ENCODE results near the gene SFXN1. TPM values are rescaled to one million over a fixed set of nuclear protein-coding genes. Genes with fewer than 3 reads are reported as not detected.
"Not testable (repeated sequence)": the region's sequence is repeated elsewhere in the genome, so short reads cannot be mapped to it uniquely, and the experiment has no call there.

SFXN1 gene
- total and polyA plus RNA-seq, 8 donors, result 4.3 to 18.1 (median 10.5) TPM

DNA sequence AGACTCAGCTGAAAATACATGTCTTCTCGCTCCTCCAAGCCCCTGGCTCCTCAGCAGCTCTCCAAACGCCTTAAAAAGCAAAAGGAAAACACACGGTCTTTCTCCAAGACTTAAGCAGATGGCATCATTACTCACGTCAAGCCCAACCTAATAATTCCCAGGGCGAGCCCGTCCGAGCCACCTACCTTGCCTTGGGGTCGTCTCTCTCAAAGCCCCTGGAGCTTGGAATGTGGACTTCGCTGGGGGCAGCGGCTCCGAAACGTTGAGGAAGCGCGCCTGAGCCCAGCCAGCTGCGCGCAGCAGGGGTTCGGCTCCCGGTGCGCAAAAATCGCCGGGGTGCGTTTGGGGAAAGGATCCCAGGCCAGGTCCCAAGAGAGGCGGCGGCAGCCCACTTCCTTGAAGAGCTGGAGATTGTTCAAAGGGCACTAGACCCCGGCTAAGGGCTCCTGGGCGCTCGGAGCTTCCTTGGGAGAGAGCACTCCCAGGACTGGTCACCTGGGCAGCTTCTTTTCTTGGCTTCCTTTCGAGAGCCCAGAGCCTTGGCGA lies 34.8 kb upstream of the SFXN1 start:
- H3K4me1 ChIP-seq, result peaks cover 0 to 7% (median 5%) of the 10 kb centered on the region in 3 donors
- H3K27me3 ChIP-seq, result peaks cover 0 to 17% (median 0%) of the 10 kb centered on the region in 4 donors
- no peak overlapping the region for H3K27ac ChIP-seq
- H3K4me3 ChIP-seq, result peak overlapping the region in 2 of 4 donors; percentile 34 to 42
- FAIRE-seq (no peak), ATAC-seq (peak in 2 of 4 donors; percentile 43 to 59), DNase-seq (no peak)
- no peaks in the 10 kb centered on the region for H3K36me3 ChIP-seq
- TF ChIP-seq, protein P1, sequence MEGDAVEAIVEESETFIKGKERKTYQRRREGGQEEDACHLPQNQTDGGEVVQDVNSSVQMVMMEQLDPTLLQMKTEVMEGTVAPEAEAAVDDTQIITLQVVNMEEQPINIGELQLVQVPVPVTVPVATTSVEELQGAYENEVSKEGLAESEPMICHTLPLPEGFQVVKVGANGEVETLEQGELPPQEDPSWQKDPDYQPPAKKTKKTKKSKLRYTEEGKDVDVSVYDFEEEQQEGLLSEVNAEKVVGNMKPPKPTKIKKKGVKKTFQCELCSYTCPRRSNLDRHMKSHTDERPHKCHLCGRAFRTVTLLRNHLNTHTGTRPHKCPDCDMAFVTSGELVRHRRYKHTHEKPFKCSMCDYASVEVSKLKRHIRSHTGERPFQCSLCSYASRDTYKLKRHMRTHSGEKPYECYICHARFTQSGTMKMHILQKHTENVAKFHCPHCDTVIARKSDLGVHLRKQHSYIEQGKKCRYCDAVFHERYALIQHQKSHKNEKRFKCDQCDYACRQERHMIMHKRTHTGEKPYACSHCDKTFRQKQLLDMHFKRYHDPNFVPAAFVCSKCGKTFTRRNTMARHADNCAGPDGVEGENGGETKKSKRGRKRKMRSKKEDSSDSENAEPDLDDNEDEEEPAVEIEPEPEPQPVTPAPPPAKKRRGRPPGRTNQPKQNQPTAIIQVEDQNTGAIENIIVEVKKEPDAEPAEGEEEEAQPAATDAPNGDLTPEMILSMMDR (IDR thresholded peaks at IDR 0.05), result no peak
- no peaks in the 10 kb centered on the region for H3K9me3 ChIP-seq
- 3 to 6% methylated on average over 29 of the region's 29 CpGs for WGBS, 2 donors
- intact Hi-C loops (cut with DNase I), result loop anchor here in 1 of 3 donors (5.0 kb wide), 1 partner anchor 491 kb away; no protein-coding TSS in a partner anchor

DNA sequence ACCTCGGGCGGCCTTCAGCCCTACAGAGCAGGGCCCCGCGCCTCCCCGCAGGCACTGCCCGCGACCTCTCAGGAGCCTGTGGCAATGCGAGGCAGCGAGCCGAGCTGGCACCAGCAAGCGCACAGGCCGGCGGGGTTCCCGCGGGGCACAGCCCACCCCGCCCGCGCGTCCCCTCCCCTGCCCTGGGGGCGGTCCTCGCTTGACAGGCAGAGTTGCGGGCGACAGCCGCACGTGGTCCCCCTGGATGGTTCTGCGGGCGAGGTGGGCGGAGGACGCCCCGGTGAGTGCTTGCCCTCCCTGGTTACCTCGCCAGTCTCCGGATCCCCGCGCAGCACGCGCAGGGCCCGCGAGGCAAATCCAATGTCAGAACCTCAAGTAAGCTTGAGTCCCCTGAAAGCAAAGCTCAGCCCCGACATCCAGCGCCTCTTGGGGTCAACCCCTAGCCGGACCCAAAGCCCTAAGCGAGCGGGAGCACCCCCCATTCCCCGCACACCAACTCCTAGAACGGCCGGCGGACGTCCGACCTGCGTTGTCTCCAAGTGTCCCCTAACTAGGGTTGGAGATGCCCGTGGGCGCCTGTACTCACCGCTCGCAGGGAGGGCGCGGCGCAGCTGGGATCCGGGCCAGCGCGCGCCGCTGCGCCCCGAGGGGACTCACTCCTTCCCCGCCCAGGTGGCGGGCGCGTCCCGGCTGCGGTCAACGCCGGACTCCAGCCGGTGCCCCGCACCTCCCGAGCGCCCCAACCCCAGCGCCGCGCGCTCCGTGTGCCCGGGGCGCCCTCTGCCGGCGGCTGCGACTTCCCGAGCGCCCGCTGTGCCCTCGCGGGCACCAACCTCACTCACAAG lies 34.1 kb upstream of the SFXN1 start, which contains the start of gene DRD1:
Gene DRD1, minus strand, starts transcription at position 123 of the 845 bp plus-strand sequence. CDS start 1,083 bp downstream, outside the sequence.
- ATAC-seq, result peak; percentile 93 to 97 (median 94)
- intact Hi-C loops (cut with DNase I), result loop anchor here in 1 of 3 donors (5.0 kb wide), 1 partner anchor 492 kb away; no protein-coding TSS in a partner anchor
- DNase-seq, result peak in 4 of 6 donors; percentile 52 to 90 (median 69)
- no peak within 1 kb of the TSS for H3K27ac ChIP-seq
- TF ChIP-seq, protein P1 (IDR thresholded peaks at IDR 0.05), result peak; percentile 51 to 75 (median 70)
- FAIRE-seq, result no peak
- peaks cover 0 to 17% (median 0%) of the 10 kb centered on the region in 4 donors for H3K27me3 ChIP-seq
- no peaks in the 10 kb centered on the region for H3K36me3 ChIP-seq
- peaks cover 0 to 7% (median 5%) of the 10 kb centered on the region in 3 donors for H3K4me1 ChIP-seq
- H3K9me3 ChIP-seq, result no peaks in the 10 kb centered on the region
- H3K4me3 ChIP-seq, result peak within 1 kb of the TSS in 3 of 4 donors; percentile 12 to 42 (median 34)
- WGBS, 2 donors, result 1% methylated on average over 69 to 91 of the region's 91 CpGs

DNA sequence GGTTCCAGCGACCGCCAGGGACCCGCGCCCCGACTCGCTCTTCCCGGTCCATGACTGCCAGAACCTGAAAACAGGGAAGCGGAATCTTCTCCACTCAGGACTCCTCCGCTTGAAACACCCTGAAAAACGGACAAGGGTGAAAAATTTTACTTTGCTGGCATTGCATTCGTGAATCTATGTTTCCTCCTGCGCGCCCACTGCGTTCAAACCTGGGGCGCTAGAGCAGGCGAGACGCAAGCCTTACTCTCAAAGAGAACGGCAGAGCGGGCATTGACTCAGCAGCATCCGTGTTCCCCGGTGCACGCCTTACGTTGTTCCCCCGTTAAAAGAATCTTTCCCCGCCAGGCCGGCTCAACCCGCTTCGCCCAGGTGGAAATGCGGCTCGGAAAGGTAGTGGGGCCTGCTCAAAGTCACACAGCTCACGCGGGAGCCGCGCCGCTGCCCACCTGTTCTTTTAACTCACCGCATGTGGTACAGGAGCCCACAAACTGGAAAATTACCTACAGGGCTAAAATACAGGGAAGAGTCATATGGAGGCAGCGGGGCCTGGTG lies 33.4 kb upstream of the SFXN1 start:
- no peak for DNase-seq
- no peak for FAIRE-seq
- whole genome bisulfite sequencing, 2 donors, result 14 to 17% methylated on average over 37 of the region's 37 CpGs
- no peak for ATAC-seq
- Histone ChIP-seq H3K4me3 (peak overlapping the region in 3 of 4 donors; percentile 12 to 42 (median 34)), H3K27ac (no peak overlapping the region), H3K27me3 (peaks cover 0 to 17% (median 0%) of the 10 kb centered on the region in 4 donors), H3K36me3 (no peaks in the 10 kb centered on the region), H3K9me3 (no peaks in the 10 kb centered on the region), H3K4me1 (peaks cover 0 to 7% (median 5%) of the 10 kb centered on the region in 3 donors)
- TF ChIP-seq, protein P1 (IDR thresholded peaks at IDR 0.05), result peak in 2 of 4 donors; percentile 0 to 10
- intact Hi-C loops (cut with DNase I), result loop anchor here in 1 of 3 donors (5.0 kb wide), 1 partner anchor 493 kb away; no protein-coding TSS in a partner anchor

DNA sequence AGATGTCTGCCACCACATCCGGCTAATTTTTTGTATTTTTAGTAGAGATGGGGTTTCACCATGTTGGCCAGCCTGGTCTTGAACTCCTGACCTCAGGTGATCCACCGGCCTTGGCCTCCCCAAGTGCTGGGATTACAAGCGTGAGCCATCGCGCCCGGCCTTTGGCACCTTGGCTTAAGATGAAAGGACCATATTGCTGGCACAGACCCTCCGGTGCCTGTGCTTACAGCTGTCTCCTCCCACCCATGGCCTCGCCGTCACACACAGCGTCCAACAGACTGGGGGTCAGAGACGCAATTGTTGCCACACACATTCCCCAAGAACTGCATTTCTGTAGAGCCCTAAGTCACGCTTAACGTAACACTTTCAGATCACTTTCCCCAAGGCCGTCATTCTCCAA lies 32.0 kb upstream of the SFXN1 start:
- intact Hi-C loops (cut with DNase I); ATAC-seq; H3K9me3 ChIP-seq; FAIRE-seq; H3K4me1 ChIP-seq; H3K27ac ChIP-seq; H3K4me3 ChIP-seq; H3K36me3 ChIP-seq; DNase-seq: not testable (repeated sequence)
- WGBS, 2 donors, result 79 to 80% methylated on average over 14 of the region's 14 CpGs
- H3K27me3 ChIP-seq, result peaks cover 0 to 21% (median 0%) of the 10 kb centered on the region in 4 donors

DNA sequence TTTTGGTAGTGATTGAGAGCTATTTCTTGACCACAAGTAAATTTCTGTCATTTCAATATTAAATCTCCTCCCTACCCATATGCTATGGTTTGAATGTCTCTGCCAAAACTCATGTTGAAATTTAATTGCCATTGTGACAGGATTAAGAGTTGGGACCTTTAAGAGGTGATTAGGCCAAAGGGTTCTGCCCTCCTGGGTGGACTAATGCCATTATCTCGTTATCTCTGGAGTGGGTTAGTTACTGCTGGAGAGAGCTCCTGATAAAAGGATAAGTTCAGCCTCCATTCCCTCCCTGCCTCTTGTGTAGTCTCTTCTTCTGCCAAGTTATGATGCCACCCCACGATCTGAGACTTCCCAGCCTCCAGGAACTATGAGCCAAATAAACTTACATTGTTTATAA lies 30.8 kb upstream of the SFXN1 start:
- DNase-seq (no peak), ATAC-seq (no peak), FAIRE-seq (no peak)
- 28 to 29% methylated on average over 2 of the region's 2 CpGs for WGBS, 2 donors
- H3K4me3 ChIP-seq, result no peak overlapping the region
- H3K4me1 ChIP-seq, result peaks cover 0 to 7% (median 5%) of the 10 kb centered on the region in 3 donors
- intact Hi-C loops (cut with DNase I), result no loop called here
- H3K9me3 ChIP-seq, result no peaks in the 10 kb centered on the region
- no peaks in the 10 kb centered on the region for H3K36me3 ChIP-seq
- peaks cover 0 to 22% (median 0%) of the 10 kb centered on the region in 4 donors for H3K27me3 ChIP-seq
- no peak overlapping the region for H3K27ac ChIP-seq
- TF ChIP-seq, protein P1 (IDR thresholded peaks at IDR 0.05), result no peak
